Parathyroid adenoma (tissue), 2 donors: ENCODE results near the gene PAQR9.

Experiments
- H2AFZ ChIP-seq: fragments of 300-600 bp; sonication (generic); one replicate; pipeline ENCODE4 v1.7.0; 2017; ENCODE audit warnings: antibody characterized with exemption, mild to moderate bottlenecking
- H3K27ac ChIP-seq: fragments of 300-600 bp; sonication (generic); one replicate; pipeline ENCODE4 v1.7.0; 2017
- H3K27me3 ChIP-seq: fragments of 300-600 bp; sonication (generic); one replicate; pipeline ENCODE4 v1.7.0; 2017; ENCODE audit warnings: low read length; ENCODE audit not compliant: control insufficient read depth, insufficient read depth
- H3K36me3 ChIP-seq: fragments of 300-600 bp; sonication (generic); one replicate; pipeline ENCODE4 v1.7.0; 2017; ENCODE audit warnings: low read length; ENCODE audit not compliant: control insufficient read depth, insufficient read depth
- H3K4me1 ChIP-seq: fragments of 300-600 bp; sonication (generic); one replicate; pipeline ENCODE4 v1.7.0; 2017; ENCODE audit warnings: control low read depth
- H3K4me2 ChIP-seq: fragments of 300-600 bp; sonication (generic); one replicate; pipeline ENCODE4 v1.7.0; 2017; ENCODE audit warnings: low read length
- H3K4me3 ChIP-seq: fragments of 300-600 bp; sonication (generic); one replicate; pipeline ENCODE4 v1.7.0; 2017; ENCODE audit warnings: low read depth, low read length
- H3K79me2 ChIP-seq: fragments of 300-600 bp; sonication (generic); one replicate; pipeline ENCODE4 v1.7.0; 2017; ENCODE audit warnings: control low read depth
- H3K9ac ChIP-seq: fragments of 300-600 bp; sonication (generic); one replicate; pipeline ENCODE4 v1.7.0; 2017; ENCODE audit warnings: mild to moderate bottlenecking
- H3K9me3 ChIP-seq: fragments of 300-600 bp; sonication (generic); one replicate; pipeline ENCODE4 v1.7.0; 2017; ENCODE audit warnings: low read length; ENCODE audit not compliant: control insufficient read depth
- TF ChIP-seq, protein P1 (sequence below): fragments of 300-600 bp; sonication (generic); IDR thresholded peaks from one replicate; pipeline ENCODE4 v1.7.0; 2017; ENCODE audit warnings: antibody characterized with exemption, mild to moderate bottlenecking
- donor health status: primary hyperparathyroidism.

PAQR9 gene

DNA sequence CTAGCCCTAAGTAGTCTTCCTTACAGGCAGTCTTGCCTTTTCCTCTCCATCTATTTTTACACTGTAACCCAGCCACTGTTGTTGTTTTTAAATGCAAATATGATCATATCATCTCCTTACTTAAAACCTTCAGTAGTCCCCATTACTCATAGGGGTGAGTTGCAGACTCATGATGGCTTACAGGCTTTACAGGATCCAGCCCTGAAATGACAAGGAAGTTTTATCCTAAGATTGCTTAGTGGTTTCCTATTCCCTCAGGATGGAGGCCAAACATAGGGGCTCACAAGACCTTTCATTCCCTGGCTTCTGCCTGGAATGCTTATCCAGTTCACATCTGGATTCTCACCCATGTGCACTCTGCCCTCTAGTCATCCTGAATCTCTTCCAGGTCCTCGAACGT, 46.9 kb downstream of the PAQR9 start:
- H3K27ac ChIP-seq, result no peak overlapping the region
- no peaks in the 10 kb centered on the region for H3K36me3 ChIP-seq
- H3K9ac ChIP-seq, result no peak overlapping the region
- H3K79me2 ChIP-seq, result no peaks in the 10 kb centered on the region
- TF ChIP-seq, protein P1, sequence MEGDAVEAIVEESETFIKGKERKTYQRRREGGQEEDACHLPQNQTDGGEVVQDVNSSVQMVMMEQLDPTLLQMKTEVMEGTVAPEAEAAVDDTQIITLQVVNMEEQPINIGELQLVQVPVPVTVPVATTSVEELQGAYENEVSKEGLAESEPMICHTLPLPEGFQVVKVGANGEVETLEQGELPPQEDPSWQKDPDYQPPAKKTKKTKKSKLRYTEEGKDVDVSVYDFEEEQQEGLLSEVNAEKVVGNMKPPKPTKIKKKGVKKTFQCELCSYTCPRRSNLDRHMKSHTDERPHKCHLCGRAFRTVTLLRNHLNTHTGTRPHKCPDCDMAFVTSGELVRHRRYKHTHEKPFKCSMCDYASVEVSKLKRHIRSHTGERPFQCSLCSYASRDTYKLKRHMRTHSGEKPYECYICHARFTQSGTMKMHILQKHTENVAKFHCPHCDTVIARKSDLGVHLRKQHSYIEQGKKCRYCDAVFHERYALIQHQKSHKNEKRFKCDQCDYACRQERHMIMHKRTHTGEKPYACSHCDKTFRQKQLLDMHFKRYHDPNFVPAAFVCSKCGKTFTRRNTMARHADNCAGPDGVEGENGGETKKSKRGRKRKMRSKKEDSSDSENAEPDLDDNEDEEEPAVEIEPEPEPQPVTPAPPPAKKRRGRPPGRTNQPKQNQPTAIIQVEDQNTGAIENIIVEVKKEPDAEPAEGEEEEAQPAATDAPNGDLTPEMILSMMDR, result no peak
- no peak overlapping the region for H3K4me3 ChIP-seq
- H3K4me2 ChIP-seq, result no peak overlapping the region
- no peaks in the 10 kb centered on the region for H3K27me3 ChIP-seq
- no peaks in the 10 kb centered on the region for H3K9me3 ChIP-seq
- no peak overlapping the region for H2AFZ ChIP-seq
- no peaks in the 10 kb centered on the region for H3K4me1 ChIP-seq

DNA sequence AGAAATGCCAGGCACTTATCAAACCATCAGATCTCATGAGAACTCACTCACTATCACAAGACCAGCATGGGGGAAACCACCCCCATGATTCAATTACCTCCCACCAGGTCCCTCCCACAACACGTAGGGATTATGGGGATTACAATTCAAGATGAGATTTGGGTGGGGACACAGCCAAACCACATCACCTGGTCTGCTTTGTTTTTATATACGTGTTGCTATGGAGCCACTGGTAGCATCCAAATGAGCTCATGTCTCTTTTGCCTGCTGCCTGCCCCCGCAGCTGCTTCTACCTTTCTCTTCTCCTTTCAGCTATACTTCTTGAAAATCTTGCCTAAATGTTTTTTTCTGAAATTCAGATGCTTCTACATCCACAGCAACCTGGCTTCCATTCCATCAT, 47.8 kb downstream of the PAQR9 start:
- TF ChIP-seq, protein P1, result no peak
- Histone ChIP-seq H3K4me2 (no peak overlapping the region), H2AFZ (no peak overlapping the region), H3K79me2 (no peaks in the 10 kb centered on the region), H3K4me3 (no peak overlapping the region), H3K4me1 (no peaks in the 10 kb centered on the region), H3K27me3 (no peaks in the 10 kb centered on the region), H3K27ac (no peak overlapping the region), H3K36me3 (no peaks in the 10 kb centered on the region), H3K9ac (no peak overlapping the region), H3K9me3 (no peaks in the 10 kb centered on the region)

DNA sequence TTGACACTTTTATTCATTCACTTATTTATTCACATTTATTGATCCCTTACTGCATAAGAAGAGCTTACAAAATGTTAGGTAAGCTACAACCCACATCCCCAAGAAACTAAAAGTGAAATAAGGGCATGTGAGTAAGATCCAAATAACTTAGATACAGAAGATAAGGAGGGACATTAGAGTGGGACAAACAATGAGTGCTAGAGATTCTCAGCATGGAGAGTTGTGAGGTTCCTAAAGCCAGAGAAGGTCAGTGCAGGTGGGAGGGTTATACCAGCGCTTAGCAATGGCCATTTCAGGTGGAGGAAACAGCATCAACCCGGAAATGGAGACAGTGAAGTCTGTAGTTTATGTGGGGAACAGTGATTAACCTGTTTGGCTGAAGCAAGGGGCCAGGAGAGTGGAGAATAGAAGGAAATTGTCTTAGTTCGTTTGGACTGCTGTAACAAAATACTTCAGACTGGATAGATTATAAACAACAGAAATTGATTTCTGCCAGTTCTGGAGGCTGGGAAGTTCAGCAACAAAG, 49.1 kb downstream of the PAQR9 start:
- Histone ChIP-seq H3K27ac (no peak overlapping the region), H3K27me3 (no peaks in the 10 kb centered on the region), H3K4me2 (no peak overlapping the region), H3K36me3 (no peaks in the 10 kb centered on the region), H3K4me1 (no peaks in the 10 kb centered on the region), H3K9ac (no peak overlapping the region), H3K4me3 (no peak overlapping the region), H2AFZ (no peak overlapping the region), H3K79me2 (no peaks in the 10 kb centered on the region), H3K9me3 (no peaks in the 10 kb centered on the region)
- TF ChIP-seq, protein P1, result no peak

DNA sequence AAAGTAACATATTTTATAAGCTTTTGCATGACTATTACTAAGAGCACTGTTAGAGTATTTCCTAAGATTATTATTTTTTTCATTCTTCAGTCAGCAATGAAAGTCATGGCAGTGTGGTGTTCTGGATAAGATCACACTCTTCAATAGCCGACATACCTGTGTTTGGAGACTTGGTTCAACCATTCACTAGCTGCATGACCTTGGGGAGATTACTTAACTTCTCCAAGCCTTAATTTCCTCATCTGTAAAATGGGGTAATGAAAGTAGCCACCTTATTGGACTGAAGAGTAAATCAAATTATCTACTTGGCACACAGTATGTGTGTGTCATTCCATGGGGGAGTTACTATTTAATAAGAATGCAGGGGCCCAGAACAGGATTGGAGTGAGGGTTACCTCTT, 50.0 kb downstream of the PAQR9 start:
- Histone ChIP-seq H3K4me1 (no peaks in the 10 kb centered on the region), H3K4me3 (no peak overlapping the region), H2AFZ (no peak overlapping the region), H3K27ac (no peak overlapping the region), H3K27me3 (no peaks in the 10 kb centered on the region), H3K9ac (no peak overlapping the region), H3K79me2 (no peaks in the 10 kb centered on the region), H3K4me2 (no peak overlapping the region), H3K9me3 (no peaks in the 10 kb centered on the region), H3K36me3 (no peaks in the 10 kb centered on the region)
- TF ChIP-seq, protein P1, result no peak

DNA sequence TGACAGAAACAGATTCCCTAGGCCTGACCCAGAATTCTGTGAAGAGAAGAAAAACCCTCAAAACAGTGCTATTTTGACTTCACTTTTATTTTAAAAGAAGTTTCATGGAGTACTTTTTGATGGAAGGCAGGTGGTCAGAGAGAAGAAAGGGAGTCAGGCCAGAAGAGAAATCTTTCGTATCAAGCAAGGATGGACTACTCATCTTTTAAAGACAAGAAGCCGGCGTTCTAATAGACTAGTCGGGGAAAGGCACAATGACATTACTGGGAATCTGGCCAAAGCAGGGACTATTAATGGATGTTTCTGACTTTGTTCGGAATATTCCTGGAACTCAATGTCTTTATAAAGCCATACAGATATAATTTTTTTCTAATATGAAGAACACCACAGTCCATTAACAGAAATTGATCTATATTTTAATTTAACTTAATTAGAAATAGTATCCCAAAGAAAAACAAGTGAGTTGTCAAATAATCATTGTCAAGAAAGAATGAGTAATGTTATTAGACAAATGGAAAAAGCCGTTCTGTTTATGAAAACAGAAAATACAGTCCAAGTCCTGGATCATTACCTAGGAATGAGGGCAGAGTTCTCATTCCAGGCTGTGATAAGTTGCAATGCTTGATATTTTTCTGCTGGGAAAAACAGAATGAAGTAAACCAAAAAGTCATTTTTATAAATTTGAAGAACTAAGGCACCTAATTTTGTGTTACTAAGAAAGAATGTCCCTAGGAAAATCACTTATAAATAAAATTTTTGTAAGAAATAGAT, 50.9 kb downstream of the PAQR9 start:
- Histone ChIP-seq H3K4me2 (no peak overlapping the region), H3K4me1 (no peaks in the 10 kb centered on the region)
- TF ChIP-seq, protein P1, result no peak

More for the DNA sequence above, 50.9 kb downstream of the PAQR9 start:
- no peaks in the 10 kb centered on the region for H3K36me3 ChIP-seq
- no peak overlapping the region for H3K4me3 ChIP-seq
- H2AFZ ChIP-seq, result no peak overlapping the region
- no peaks in the 10 kb centered on the region for H3K9me3 ChIP-seq
- no peak overlapping the region for H3K27ac ChIP-seq
- H3K9ac ChIP-seq, result no peak overlapping the region
- H3K27me3 ChIP-seq, result no peaks in the 10 kb centered on the region
- no peaks in the 10 kb centered on the region for H3K79me2 ChIP-seq
